ENCODE measurements around the gene FBXO31.

FBXO31 gene, protein sequence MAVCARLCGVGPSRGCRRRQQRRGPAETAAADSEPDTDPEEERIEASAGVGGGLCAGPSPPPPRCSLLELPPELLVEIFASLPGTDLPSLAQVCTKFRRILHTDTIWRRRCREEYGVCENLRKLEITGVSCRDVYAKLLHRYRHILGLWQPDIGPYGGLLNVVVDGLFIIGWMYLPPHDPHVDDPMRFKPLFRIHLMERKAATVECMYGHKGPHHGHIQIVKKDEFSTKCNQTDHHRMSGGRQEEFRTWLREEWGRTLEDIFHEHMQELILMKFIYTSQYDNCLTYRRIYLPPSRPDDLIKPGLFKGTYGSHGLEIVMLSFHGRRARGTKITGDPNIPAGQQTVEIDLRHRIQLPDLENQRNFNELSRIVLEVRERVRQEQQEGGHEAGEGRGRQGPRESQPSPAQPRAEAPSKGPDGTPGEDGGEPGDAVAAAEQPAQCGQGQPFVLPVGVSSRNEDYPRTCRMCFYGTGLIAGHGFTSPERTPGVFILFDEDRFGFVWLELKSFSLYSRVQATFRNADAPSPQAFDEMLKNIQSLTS

GRCh38 chr16:87383505-87384161 lies at the start of gene FBXO31:
FBXO31 (minus strand) TSS chr16:87383776; CDS start chr16:87383744, 32 bp downstream.
- TF ChIP-seq, protein P1, sequence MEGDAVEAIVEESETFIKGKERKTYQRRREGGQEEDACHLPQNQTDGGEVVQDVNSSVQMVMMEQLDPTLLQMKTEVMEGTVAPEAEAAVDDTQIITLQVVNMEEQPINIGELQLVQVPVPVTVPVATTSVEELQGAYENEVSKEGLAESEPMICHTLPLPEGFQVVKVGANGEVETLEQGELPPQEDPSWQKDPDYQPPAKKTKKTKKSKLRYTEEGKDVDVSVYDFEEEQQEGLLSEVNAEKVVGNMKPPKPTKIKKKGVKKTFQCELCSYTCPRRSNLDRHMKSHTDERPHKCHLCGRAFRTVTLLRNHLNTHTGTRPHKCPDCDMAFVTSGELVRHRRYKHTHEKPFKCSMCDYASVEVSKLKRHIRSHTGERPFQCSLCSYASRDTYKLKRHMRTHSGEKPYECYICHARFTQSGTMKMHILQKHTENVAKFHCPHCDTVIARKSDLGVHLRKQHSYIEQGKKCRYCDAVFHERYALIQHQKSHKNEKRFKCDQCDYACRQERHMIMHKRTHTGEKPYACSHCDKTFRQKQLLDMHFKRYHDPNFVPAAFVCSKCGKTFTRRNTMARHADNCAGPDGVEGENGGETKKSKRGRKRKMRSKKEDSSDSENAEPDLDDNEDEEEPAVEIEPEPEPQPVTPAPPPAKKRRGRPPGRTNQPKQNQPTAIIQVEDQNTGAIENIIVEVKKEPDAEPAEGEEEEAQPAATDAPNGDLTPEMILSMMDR (IDR thresholded peaks at IDR 0.05; ENCODE audit: low read depth, low read length, missing control alignments) = no peak
- in situ Hi-C loops (cut with HindIII; ENCODE audit: low sequenced_read_pairs) = no loop called here
- H3K4me3 ChIP-seq (ENCODE audit: low read depth, low read length) = peak within 1 kb of the TSS; percentile 68
- DNase-seq (ENCODE audit: low read depth) = peak; percentile 70

GRCh38 chr16:87432330-87432915 lies 48.8 kb upstream of the FBXO31 start:
- in situ Hi-C loops (cut with HindIII; ENCODE audit: low sequenced_read_pairs) = no loop called here
- H3K4me3 ChIP-seq (ENCODE audit: low read depth, low read length) = no peak overlapping the region
- no peak for DNase-seq (ENCODE audit: low read depth)
- TF ChIP-seq, protein P1 (IDR thresholded peaks at IDR 0.05; ENCODE audit: low read depth, low read length, missing control alignments) = no peak

DNA sequence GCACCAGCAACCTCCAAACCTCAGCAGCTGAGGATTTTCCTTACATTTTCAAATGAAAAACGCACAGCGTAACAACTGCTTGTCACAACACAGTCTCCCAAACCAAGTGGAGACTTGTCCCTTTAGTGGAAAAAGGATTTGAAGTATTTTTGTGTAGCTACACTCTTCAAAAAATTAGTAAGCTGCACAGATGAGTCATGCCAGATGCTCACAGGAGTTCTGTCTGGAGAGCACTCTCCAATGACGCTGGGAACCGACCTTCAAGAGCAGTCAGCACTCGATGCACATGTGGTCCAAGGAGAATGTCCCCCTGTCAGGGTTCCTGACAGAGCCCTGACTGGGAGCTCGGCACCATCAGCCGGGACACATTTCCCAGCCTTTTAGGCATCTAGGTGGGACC lies 48.4 kb upstream of the FBXO31 start:
- in situ Hi-C loops (cut with HindIII; ENCODE audit: low sequenced_read_pairs) = no loop called here
- peak; percentile 60 for DNase-seq (ENCODE audit: low read depth)
- no peak overlapping the region for H3K4me3 ChIP-seq (ENCODE audit: low read depth, low read length)

DNA sequence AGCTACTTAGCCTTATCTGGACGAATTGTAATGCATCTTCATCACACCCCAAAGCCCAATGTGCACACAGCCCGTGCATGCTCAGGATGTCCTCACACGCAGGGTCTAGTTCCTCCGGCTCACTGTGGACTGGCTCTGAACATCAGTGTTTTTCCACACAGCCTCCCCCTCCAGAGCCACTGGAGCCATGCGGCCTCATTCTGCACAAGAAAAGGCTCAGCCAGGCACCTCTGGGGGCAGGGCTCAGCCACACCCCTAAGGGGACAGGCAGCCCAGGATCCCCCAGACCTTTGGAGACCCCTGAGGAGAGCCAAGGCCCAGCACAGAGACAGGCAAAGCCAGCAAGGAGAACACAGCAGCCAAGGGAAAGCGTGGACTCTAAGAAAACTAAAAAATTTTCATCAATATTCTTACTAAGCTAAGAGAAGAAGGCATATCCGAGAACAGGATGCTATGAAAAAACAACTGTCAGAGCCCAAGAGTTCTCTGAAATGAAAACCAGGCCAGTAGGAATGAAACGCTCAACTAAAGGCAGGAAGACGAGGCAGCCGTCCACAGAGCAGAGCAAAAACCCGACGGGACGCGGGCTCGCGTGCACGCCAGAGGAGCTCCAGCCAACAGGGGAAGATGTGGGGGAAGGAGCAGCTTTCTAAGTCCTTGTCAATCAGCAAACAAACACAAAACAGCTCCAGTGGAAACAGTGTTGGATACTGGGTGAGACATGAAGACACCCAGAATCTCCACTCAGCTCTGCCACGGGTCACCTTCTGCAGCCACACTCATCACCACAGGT lies 43.0 kb upstream of the FBXO31 start:
- H3K4me3 ChIP-seq (ENCODE audit: low read depth, low read length) = no peak overlapping the region
- TF ChIP-seq, protein P1 (IDR thresholded peaks at IDR 0.05; ENCODE audit: low read depth, low read length, missing control alignments) = no peak
- in situ Hi-C loops (cut with HindIII; ENCODE audit: low sequenced_read_pairs) = no loop called here
- DNase-seq (ENCODE audit: low read depth) = no peak

More for the DNA sequence above, 48.4 kb upstream of the FBXO31 start:
- TF ChIP-seq, protein P1 (IDR thresholded peaks at IDR 0.05; ENCODE audit: low read depth, low read length, missing control alignments) = no peak

- no peak for DNase-seq (ENCODE audit: low read depth)
- TF ChIP-seq, protein P1 (IDR thresholded peaks at IDR 0.05; ENCODE audit: low read depth, low read length, missing control alignments) = no peak
- H3K4me3 ChIP-seq (ENCODE audit: low read depth, low read length) = no peak overlapping the region
- in situ Hi-C loops (cut with HindIII; ENCODE audit: low sequenced_read_pairs) = no loop called here
These were observed 42.4 kb upstream of the FBXO31 start for GRCh38 chr16:87425941-87426340.

DNA sequence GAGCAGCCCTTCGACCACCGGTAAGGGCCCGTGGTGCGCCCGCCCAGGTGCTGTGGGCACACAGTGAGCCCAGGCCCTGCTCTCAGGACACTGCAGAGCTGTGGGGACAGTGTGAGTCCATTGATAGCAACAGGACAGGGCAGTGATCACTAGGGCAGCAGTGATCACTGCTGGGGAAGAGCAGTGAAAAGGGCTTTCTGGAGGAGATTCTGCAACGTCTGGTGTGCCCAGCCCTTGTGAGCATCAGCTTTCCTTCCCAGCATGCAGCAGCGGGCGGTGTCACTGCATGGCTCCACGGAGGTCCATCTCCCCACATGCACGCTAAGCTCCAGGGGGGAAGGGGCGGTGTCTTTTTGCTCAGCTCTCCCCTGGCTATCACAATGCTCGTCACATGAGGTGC lies 40.7 kb upstream of the FBXO31 start:
- no peak for DNase-seq (ENCODE audit: low read depth)
- in situ Hi-C loops (cut with HindIII; ENCODE audit: low sequenced_read_pairs) = no loop called here
- TF ChIP-seq, protein P1 (IDR thresholded peaks at IDR 0.05; ENCODE audit: low read depth, low read length, missing control alignments) = no peak
- no peak overlapping the region for H3K4me3 ChIP-seq (ENCODE audit: low read depth, low read length)
